Gastrocnemius medialis (tissue), 4 donors: ENCODE data around the gene EPS15. TPM values are rescaled to one million over a fixed set of nuclear protein-coding genes. Genes with fewer than 3 reads are reported as not detected.
"Not testable (repeated sequence)": the region's sequence is repeated elsewhere in the genome, so short reads cannot be mapped to it uniquely, and the experiment has no call there.

ENCODE experiments used
- ATAC-seq, 2 donors: fragments of 150-250 bp; one replicate each; pipeline ENCODE4 v1.9.1; 2016
- DNase-seq, 2 donors: peaks; one replicate each; pipeline ENCODE4 v3.0.0-alpha.2; 2019
- H3K27ac ChIP-seq, 4 donors: fragments of 200-600 bp; sonication (generic); 1 replicate in 1 of 4; 2 replicates in 3 of 4; pipeline ENCODE4 v1.5.1; 2016 to 2018; ENCODE audit warnings: mild to moderate bottlenecking in 2 of 4, moderate library complexity in 1 of 4
- H3K27me3 ChIP-seq, 3 donors: fragments of 200-600 bp; sonication (generic) in 2 of 3; 1 replicate in 1 of 3; 2 replicates in 2 of 3; pipeline versions ENCODE4 v1.5.1 to v1.6.0; 2016 to 2019; ENCODE audit warnings: mild to moderate bottlenecking in 1 of 3, moderate library complexity in 1 of 3
- H3K36me3 ChIP-seq, 2 donors: fragments of 200-600 bp; sonication (generic) in 1 of 2; one replicate each; pipeline ENCODE4 v1.5.1; 2017 to 2018
- H3K4me1 ChIP-seq, 2 donors: fragments of 200-600 bp; sonication (generic) in 1 of 2; one replicate each; pipeline ENCODE4 v1.5.1; 2016 to 2017; ENCODE audit warnings: mild to moderate bottlenecking in 2 of 2
- H3K4me3 ChIP-seq, 4 donors: fragments of 200-600 bp; sonication (generic) in 3 of 4; 1 replicate in 1 of 4; 2 replicates in 3 of 4; pipeline ENCODE4 v1.5.1; 2016 to 2019; ENCODE audit warnings: mild to moderate bottlenecking in 2 of 4
- H3K9me3 ChIP-seq, 3 donors: fragments of 200-600 bp; sonication (generic) in 2 of 3; 1 replicate in 1 of 3; 2 replicates in 2 of 3; pipeline ENCODE4 v1.5.1; 2016 to 2019
- POLR2A ChIP-seq, 2 donors: fragments of 450-650 bp; IDR thresholded peaks; one replicate each; pipeline ENCODE4 v1.6.1; 2017; ENCODE audit warnings: antibody characterized with exemption in 2 of 2, mild to moderate bottlenecking in 2 of 2, moderate library complexity in 2 of 2
- in situ Hi-C, 4 donors: fragments of 200-750 bp; cut with MboI; loops; one replicate each; pipeline versions ENCODE4 v1.15.0 to v1.8.0; 2017; ENCODE audit warnings: low sequenced_read_pairs in 4 of 4
- intact Hi-C: fragments of 100-400 bp; cut with DNase I; formaldehyde crosslinking; loops from one replicate; pipeline ENCODE4 v1.15.1; 2023; ENCODE audit warnings: low total_unique reads
- total RNA-seq, 4 donors: library from RNA; depleted of rRNA; stranded (reverse); fragments of >200 nt; gene quantifications; one replicate each; pipeline versions ENCODE4 v1.1.0 to v1.2.3, GENCODE V29; 2016
- TF ChIP-seq, protein P1 (sequence below), 5 experiments: fragments of 450-650 bp in 3 of 5; fragments of 200-600 bp in 2 of 5; sonication (generic) in 2 of 5; IDR thresholded peaks in 4 of 5; conservative IDR thresholded peaks in 1 of 5; 1 replicate in 4 of 5; 2 replicates in 1 of 5; pipeline ENCODE4 v1.5.1; 2016 to 2019; ENCODE audit warnings: antibody characterized with exemption in 5 of 5, mild to moderate bottlenecking in 3 of 5, moderate library complexity in 3 of 5

EPS15 gene
- total RNA-seq, 4 donors from 2014 or later = 44.8 to 121 (median 71.0) TPM

DNA sequence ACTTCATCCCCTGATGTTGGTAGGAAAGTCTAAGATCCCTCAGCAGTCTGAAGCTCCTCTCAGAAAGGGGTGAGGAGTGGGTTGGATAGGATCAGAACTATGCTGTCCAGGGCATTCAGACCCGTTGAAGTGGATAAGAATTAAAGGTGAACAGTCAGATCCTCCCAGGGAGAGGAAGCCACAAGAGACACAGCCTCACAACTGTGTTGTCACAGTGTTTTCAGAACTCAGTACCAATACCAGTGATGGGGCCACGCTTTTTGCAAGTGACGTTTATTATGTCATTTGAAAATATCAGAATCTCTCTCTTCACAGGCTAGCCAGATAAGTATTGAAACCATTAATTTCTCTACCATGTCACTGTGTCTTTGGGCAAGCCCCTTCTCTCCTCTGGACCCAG is 15.4 kb upstream of the EPS15 start:
- ATAC-seq (no peak), DNase-seq (no peak)
- in situ Hi-C loops = no loop called here
- TF ChIP-seq POLR2A (IDR thresholded peaks at IDR 0.05) = no peak
- TF ChIP-seq, protein P1, sequence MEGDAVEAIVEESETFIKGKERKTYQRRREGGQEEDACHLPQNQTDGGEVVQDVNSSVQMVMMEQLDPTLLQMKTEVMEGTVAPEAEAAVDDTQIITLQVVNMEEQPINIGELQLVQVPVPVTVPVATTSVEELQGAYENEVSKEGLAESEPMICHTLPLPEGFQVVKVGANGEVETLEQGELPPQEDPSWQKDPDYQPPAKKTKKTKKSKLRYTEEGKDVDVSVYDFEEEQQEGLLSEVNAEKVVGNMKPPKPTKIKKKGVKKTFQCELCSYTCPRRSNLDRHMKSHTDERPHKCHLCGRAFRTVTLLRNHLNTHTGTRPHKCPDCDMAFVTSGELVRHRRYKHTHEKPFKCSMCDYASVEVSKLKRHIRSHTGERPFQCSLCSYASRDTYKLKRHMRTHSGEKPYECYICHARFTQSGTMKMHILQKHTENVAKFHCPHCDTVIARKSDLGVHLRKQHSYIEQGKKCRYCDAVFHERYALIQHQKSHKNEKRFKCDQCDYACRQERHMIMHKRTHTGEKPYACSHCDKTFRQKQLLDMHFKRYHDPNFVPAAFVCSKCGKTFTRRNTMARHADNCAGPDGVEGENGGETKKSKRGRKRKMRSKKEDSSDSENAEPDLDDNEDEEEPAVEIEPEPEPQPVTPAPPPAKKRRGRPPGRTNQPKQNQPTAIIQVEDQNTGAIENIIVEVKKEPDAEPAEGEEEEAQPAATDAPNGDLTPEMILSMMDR (IDR thresholded peaks at IDR 0.05 in 4 of 5, conservative IDR thresholded peaks at IDR 0.05 in 1 of 5) = no peak
- H3K36me3 ChIP-seq = no peaks in the 10 kb centered on the region
- H3K4me3 ChIP-seq = no peak overlapping the region
- no peak overlapping the region for H3K27ac ChIP-seq
- intact Hi-C loops = no loop called here
- H3K27me3 ChIP-seq = no peaks in the 10 kb centered on the region
- H3K9me3 ChIP-seq = no peaks in the 10 kb centered on the region
- H3K4me1 ChIP-seq = peaks cover 10 to 22% of the 10 kb centered on the region in 2 donors

DNA sequence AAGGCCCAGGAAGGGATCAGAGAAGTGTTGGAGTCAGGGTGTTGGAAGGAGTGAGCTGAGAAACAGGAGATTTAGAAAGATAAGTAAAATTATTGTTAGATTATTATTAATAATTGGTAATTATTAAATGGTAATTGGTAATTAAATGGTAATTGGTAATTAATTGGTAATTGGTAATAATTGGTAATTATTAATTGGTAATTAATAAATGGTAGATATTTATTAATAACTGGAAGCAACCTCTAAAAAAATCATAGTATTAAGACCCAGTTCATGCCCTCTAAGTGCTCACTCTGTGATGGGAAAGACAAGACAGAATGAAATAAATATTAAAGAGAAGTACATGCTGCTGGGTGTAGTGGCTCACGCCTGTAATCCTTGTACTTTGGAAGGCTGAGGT is 13.8 kb upstream of the EPS15 start:
- ATAC-seq = no peak
- intact Hi-C loops (no loop called here), in situ Hi-C loops (no loop called here)
- Histone ChIP-seq H3K27me3 (no peaks in the 10 kb centered on the region), H3K4me1 (peaks cover 0 to 11% of the 10 kb centered on the region in 2 donors), H3K4me3 (no peak overlapping the region), H3K36me3 (no peaks in the 10 kb centered on the region), H3K9me3 (no peaks in the 10 kb centered on the region), H3K27ac (no peak overlapping the region)
- no peak for DNase-seq
- no peak for TF ChIP-seq POLR2A (IDR thresholded peaks at IDR 0.05)
- TF ChIP-seq, protein P1 (IDR thresholded peaks at IDR 0.05 in 4 of 5, conservative IDR thresholded peaks at IDR 0.05 in 1 of 5) = no peak

DNA sequence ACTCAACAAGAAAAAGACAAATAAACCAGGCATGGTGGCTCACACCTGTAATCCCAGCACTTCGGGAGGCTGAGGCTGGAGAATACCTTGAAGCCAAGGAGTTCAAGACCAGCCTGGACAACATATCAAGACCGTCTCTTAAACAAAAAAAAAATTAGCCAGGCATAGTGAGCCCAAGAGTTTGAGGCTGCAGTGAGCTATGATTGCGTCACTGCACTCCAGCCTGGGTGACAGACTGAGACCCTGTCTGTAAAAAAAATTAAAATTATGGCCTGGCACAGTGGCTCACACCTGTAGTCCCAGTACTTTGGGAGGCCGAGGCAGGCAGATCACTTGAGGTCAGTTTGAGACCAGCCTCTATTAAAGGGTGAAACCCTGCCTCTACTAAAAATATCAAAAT is 11.4 kb upstream of the EPS15 start:
- H3K9me3 ChIP-seq, ATAC-seq, H3K27me3 ChIP-seq, H3K36me3 ChIP-seq, H3K27ac ChIP-seq, in situ Hi-C loops, intact Hi-C loops, H3K4me3 ChIP-seq, DNase-seq: not testable (repeated sequence)
- H3K4me1 ChIP-seq = peaks cover 0 to 14% of the 10 kb centered on the region in 2 donors

DNA sequence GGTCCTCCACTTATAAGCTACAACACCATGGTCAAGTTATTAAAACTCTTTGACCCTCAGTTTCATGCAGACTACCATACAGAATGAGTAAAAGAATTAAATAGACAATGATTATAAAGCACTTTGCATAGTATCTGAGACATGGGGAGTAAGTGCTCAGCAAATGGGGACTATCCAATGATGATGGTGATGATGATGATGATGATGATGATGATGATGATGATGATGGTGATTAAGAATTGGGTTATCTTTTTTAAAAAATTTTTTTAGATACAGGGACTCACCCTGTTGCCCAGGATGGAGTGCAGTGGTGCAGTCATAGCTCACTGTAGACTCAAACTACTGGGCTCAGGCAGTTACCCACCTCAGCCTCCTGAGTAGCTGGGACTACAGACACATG is 8.1 kb upstream of the EPS15 start:
- H3K4me1 ChIP-seq = peaks cover 0 to 3% of the 10 kb centered on the region in 2 donors
- no peaks in the 10 kb centered on the region for H3K27me3 ChIP-seq
- no peak overlapping the region for H3K4me3 ChIP-seq
- DNase-seq = no peak
- H3K36me3 ChIP-seq = no peaks in the 10 kb centered on the region
- TF ChIP-seq POLR2A (IDR thresholded peaks at IDR 0.05) = no peak
- TF ChIP-seq, protein P1 (IDR thresholded peaks at IDR 0.05 in 4 of 5, conservative IDR thresholded peaks at IDR 0.05 in 1 of 5) = no peak
- H3K27ac ChIP-seq = no peak overlapping the region
- intact Hi-C loops = no loop called here
- no peak for ATAC-seq
- no peaks in the 10 kb centered on the region for H3K9me3 ChIP-seq
- in situ Hi-C loops = no loop called here

DNA sequence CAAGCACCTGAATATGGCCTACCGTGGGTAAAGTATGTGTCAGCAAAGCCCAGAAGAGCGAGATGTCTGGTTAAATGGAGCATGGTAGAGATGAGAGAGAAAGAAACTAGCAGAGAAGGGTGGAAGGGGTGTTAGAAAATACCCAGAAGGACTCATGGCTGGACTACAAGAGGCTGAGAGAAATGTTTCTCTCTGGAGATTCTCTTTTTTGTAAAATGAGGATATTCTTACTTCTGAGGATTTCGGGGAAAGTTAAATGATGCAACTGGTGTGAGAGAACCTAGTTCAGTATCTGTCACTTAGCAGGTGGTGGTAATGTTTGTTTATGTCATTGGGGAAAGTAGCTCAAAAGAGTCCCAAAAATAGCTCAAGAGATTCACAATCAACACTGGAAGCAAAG is 7.2 kb upstream of the EPS15 start:
- Histone ChIP-seq H3K9me3 (no peaks in the 10 kb centered on the region), H3K27me3 (no peaks in the 10 kb centered on the region), H3K27ac (no peak overlapping the region), H3K4me3 (no peak overlapping the region), H3K36me3 (no peaks in the 10 kb centered on the region), H3K4me1 (peaks cover 0 to 3% of the 10 kb centered on the region in 2 donors)
- no peak for TF ChIP-seq POLR2A (IDR thresholded peaks at IDR 0.05)
- TF ChIP-seq, protein P1 (IDR thresholded peaks at IDR 0.05 in 4 of 5, conservative IDR thresholded peaks at IDR 0.05 in 1 of 5) = no peak
- ATAC-seq (peak in 1 of 2 donors; percentile 41), DNase-seq (no peak)
- intact Hi-C loops (no loop called here), in situ Hi-C loops (no loop called here)
